H1 (cell line): Measurements from ENCODE around the gene PRRG4. TPM values are rescaled to one million over a fixed set of nuclear protein-coding genes. Genes with fewer than 3 reads are reported as not detected.
"Not testable (repeated sequence)": the region's sequence is repeated elsewhere in the genome, so short reads cannot be mapped to it uniquely, and the experiment has no call there.

Source experiments
- CTCF ChIA-PET: fragments of 300-600 bp; sonication (Branson Sonifier 250); formaldehyde crosslinking; loops from one replicate; lab custom pipeline; 2021; ENCODE audit not compliant: partially characterized antibody; lab: Charles Lee
- POLR2A ChIA-PET: fragments of 300-600 bp; sonication (Branson Sonifier 250); formaldehyde crosslinking; loops from one replicate; lab custom pipeline; 2021; ENCODE audit warnings: inconsistent platforms; ENCODE audit not compliant: partially characterized antibody; lab: Charles Lee
- DNase-seq, 2 experiments: peaks; one replicate each; pipeline versions ENCODE4 v3.0.0 to v3.0.0-alpha.2; 2010 to 2022; ENCODE audit warnings: low spot score in 2 of 2, low read depth in 1 of 2, mixed read lengths in 1 of 2
- FAIRE-seq: peaks from 2 replicates; lab custom pipeline; 2011; peaks lifted over from hg19 to GRCh38; lab: Jason Lieb, UNC
- H2AFZ ChIP-seq: 2 replicates; pipeline ENCODE4 v1.8.1; 2012; ENCODE audit warnings: low read length, inconsistent platforms
- H2AK5ac ChIP-seq: 2 replicates; pipeline ENCODE4 v1.6.1; 2013; ENCODE audit warnings: low read depth, low read length
- H2BK120ac ChIP-seq: replicated peaks from 2 replicates; pipeline ENCODE3; 2013; ENCODE audit warnings: low read depth, low read length, inconsistent platforms
- H2BK12ac ChIP-seq: 2 replicates; pipeline ENCODE4 v1.6.1; 2013; ENCODE audit warnings: low read depth, low read length
- H2BK15ac ChIP-seq: 2 replicates; pipeline ENCODE4 v1.6.1; 2013; ENCODE audit warnings: low read length
- H2BK20ac ChIP-seq: 2 replicates; pipeline ENCODE4 v1.6.1; 2013; ENCODE audit warnings: low read length
- H2BK5ac ChIP-seq: 2 replicates; pipeline ENCODE4 v1.6.1; 2013; ENCODE audit warnings: low read depth, low read length
- H3K14ac ChIP-seq: 2 replicates; pipeline ENCODE4 v1.6.1; 2013; ENCODE audit warnings: inconsistent platforms; ENCODE audit not compliant: insufficient read length
- H3K18ac ChIP-seq: 2 replicates; pipeline ENCODE4 v1.6.1; 2013; ENCODE audit warnings: low read length; ENCODE audit errors: extremely low read depth
- H3K23ac ChIP-seq: 2 replicates; pipeline ENCODE4 v1.6.1; 2013; ENCODE audit warnings: inconsistent platforms; ENCODE audit not compliant: insufficient read length
- H3K23me2 ChIP-seq: 2 replicates; pipeline ENCODE4 v1.6.1; 2013; ENCODE audit warnings: low read depth, low read length
- H3K27ac ChIP-seq: 2 replicates; pipeline ENCODE4 v1.6.1; 2011; ENCODE audit warnings: low read depth, low read length, inconsistent platforms
- H3K27me3 ChIP-seq, 4 experiments: replicated peaks in 1 of 4; 1 replicate in 1 of 4; 2 replicates in 3 of 4; pipeline versions ENCODE4 v1.6.1 to v1.8.1; 2011 to 2013; ENCODE audit warnings: low read length in 3 of 4, mild to moderate bottlenecking in 3 of 4, inconsistent platforms in 2 of 4, mixed read lengths in 2 of 4, moderate library complexity in 1 of 4; ENCODE audit not compliant: control insufficient read depth in 3 of 4, insufficient read depth in 3 of 4; ENCODE audit errors: extremely low read depth in 1 of 4
- H3K36me3 ChIP-seq, 4 experiments: 2 replicates each; pipeline versions ENCODE4 v1.6.1 to v1.8.1; 2011 to 2013; ENCODE audit warnings: mild to moderate bottlenecking in 4 of 4, low read length in 3 of 4, moderate library complexity in 2 of 4, control low read depth in 1 of 4, inconsistent platforms in 1 of 4; ENCODE audit not compliant: insufficient read depth in 4 of 4, control insufficient read depth in 2 of 4
- H3K4ac ChIP-seq: replicated peaks from 2 replicates; pipeline ENCODE3; 2013; ENCODE audit warnings: low read length, low read depth, mixed read lengths, inconsistent platforms; ENCODE audit not compliant: insufficient read length
- H3K4me1 ChIP-seq, 4 experiments: replicated peaks in 1 of 4; 1 replicate in 1 of 4; 2 replicates in 3 of 4; pipeline versions ENCODE4 v1.6.1 to v1.8.1; 2011 to 2013; ENCODE audit warnings: low read length in 3 of 4, inconsistent platforms in 2 of 4, mixed read lengths in 1 of 4; ENCODE audit not compliant: insufficient read depth in 4 of 4, control insufficient read depth in 3 of 4
- H3K4me2 ChIP-seq, 2 experiments: 2 replicates each; pipeline versions ENCODE4 v1.6.1 to v1.8.1; 2011 to 2013; ENCODE audit warnings: low read depth in 2 of 2, low read length in 2 of 2, control low read depth in 1 of 2, inconsistent platforms in 1 of 2, mild to moderate bottlenecking in 1 of 2; ENCODE audit not compliant: insufficient read depth in 1 of 2
- H3K4me3 ChIP-seq, 4 experiments: fragments of 200-600, 300-600 bp in 1 of 4; sonication (generic), shearing (Covaris generic), sonication (Bioruptor Twin) in 1 of 4; 2 replicates each; pipeline versions ENCODE4 v1.5.1 to v1.8.1; 2011 to 2016; ENCODE audit warnings: low read length in 4 of 4, low read depth in 3 of 4, control low read depth in 2 of 4, inconsistent platforms in 2 of 4, mild to moderate bottlenecking in 2 of 4, mixed read lengths in 1 of 4, moderate library complexity in 1 of 4; ENCODE audit not compliant: insufficient read depth in 2 of 4; ENCODE audit errors: extremely low read depth in 1 of 4
- H3K56ac ChIP-seq: replicated peaks from 2 replicates; pipeline ENCODE3; 2013; ENCODE audit warnings: low read depth, mild to moderate bottlenecking, mixed read lengths, low read length, inconsistent platforms; ENCODE audit not compliant: insufficient read length
- H3K79me1 ChIP-seq: 2 replicates; pipeline ENCODE4 v1.6.1; 2013; ENCODE audit warnings: low read depth, low read length, control low read depth
- H3K79me2 ChIP-seq, 2 experiments: 2 replicates each; pipeline versions ENCODE4 v1.6.1 to v1.8.1; 2012 to 2013; ENCODE audit warnings: low read length in 2 of 2, mild to moderate bottlenecking in 2 of 2, inconsistent platforms in 1 of 2; ENCODE audit not compliant: insufficient read depth in 2 of 2, control insufficient read depth in 1 of 2
- H3K9ac ChIP-seq, 4 experiments: replicated peaks in 1 of 4; 1 replicate in 1 of 4; 2 replicates in 3 of 4; pipeline versions ENCODE4 v1.6.1 to v1.8.1; 2011 to 2013; ENCODE audit warnings: low read depth in 3 of 4, low read length in 3 of 4, control low read depth in 2 of 4, mild to moderate bottlenecking in 2 of 4, moderate library complexity in 2 of 4, inconsistent platforms in 1 of 4; ENCODE audit errors: extremely low read depth in 1 of 4
- H3K9me3 ChIP-seq, 2 experiments: 2 replicates each; pipeline versions ENCODE4 v1.6.1 to v1.8.1; 2012 to 2013; ENCODE audit warnings: mild to moderate bottlenecking in 2 of 2, moderate library complexity in 2 of 2, control low read depth in 1 of 2, inconsistent platforms in 1 of 2, low read depth in 1 of 2, low read length in 1 of 2, mixed read lengths in 1 of 2; ENCODE audit not compliant: insufficient read depth in 2 of 2
- H4K20me1 ChIP-seq, 2 experiments: replicated peaks in 1 of 2; 2 replicates each; pipeline versions ENCODE3 to v1.8.1; 2011 to 2013; ENCODE audit warnings: inconsistent platforms in 2 of 2, low read length in 2 of 2, mild to moderate bottlenecking in 1 of 2; ENCODE audit not compliant: insufficient read depth in 2 of 2, control insufficient read depth in 1 of 2
- H4K5ac ChIP-seq: 2 replicates; pipeline ENCODE4 v1.6.1; 2013; ENCODE audit warnings: low read length, low read depth, mixed read lengths, inconsistent platforms; ENCODE audit not compliant: insufficient read length
- H4K8ac ChIP-seq: 2 replicates; pipeline ENCODE4 v1.8.0; 2013; ENCODE audit warnings: mild to moderate bottlenecking, moderate library complexity, low read length, inconsistent platforms; ENCODE audit not compliant: insufficient read depth; ENCODE audit errors: extremely low read depth
- H4K91ac ChIP-seq: replicated peaks from 2 replicates; pipeline ENCODE3; 2013; ENCODE audit warnings: low read length, mixed read lengths, inconsistent platforms; ENCODE audit not compliant: insufficient read length
- NANOG ChIP-seq: IDR thresholded peaks from 2 replicates; pipeline ENCODE4 v1.6.1; 2011; ENCODE audit warnings: low read length, low read depth, mild to moderate bottlenecking, inconsistent platforms; ENCODE audit not compliant: insufficient read depth, poor library complexity, severe bottlenecking
- WGBS, 2 experiments: shearing (Covaris generic) in 1 of 2; methylation state at CpG; one replicate each; pipeline versions ENCODE4 v1.1.6 to v1.1.7; 2013 to 2015; ENCODE audit warnings: low lambda C conversion rate in 2 of 2, mixed read lengths in 2 of 2, inconsistent platforms in 1 of 2, low coverage in 1 of 2, missing lambda C conversion rate in 1 of 2; ENCODE audit not compliant: insufficient replicate concordance in 2 of 2, insufficient coverage in 1 of 2, insufficient read length in 1 of 2; ENCODE audit errors: extremely low coverage in 1 of 2, missing lambda C conversion rate in 1 of 2; 5-methylcytosine and 5-hydroxymethylcytosine counted together
- polyA plus RNA-seq, 7 experiments: library from polyadenylated mRNA; depleted of rRNA in 3 of 7; stranded (reverse) in 5 of 7; unstranded in 2 of 7; fragments of >200 nt in 5 of 7; fragments of 200-250 nt in 2 of 7; gene quantifications; 1 replicate in 5 of 7; 2 replicates in 1 of 7; 4 replicates in 1 of 7; pipeline versions ENCODE4 v1.2.1 to v1.2.3, GENCODE V29; 2011 to 2013; ENCODE audit warnings: missing spikeins in 2 of 7, mixed read lengths in 2 of 7
- total RNA-seq: library from RNA; stranded (reverse); fragmentation: NEBNext Ultra II Directional; extraction: Animal tissue kit (Norgen Biotek cat#: 25700); gene quantifications from 2 replicates; pipeline ENCODE4 v1.2.1, GENCODE V29; 2021

PRRG4 gene
- total and polyA plus RNA-seq, 2 of the 8 experiments (the other 6 are each of a cell fraction or from before 2014, with no cell fraction given), result 0.65 to 1.7 TPM

DNA sequence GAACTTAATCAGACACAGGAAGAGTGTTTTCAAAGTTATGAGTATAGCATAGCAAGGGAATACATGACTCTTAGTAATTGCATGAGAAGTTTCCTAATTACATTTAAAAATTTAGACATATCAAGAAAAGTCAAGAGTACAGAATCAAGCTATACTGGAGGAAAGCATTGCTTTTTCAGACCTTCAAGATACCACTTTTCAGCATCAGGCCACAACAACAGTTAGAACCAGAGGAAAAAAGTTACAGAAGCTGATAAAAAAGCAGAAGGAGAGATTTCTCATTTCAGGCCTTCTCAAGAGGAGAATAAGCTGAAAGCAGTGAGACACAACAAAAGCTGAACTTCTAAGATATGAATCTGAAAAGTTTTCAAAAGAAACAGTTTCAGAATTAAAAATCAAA is 34.8 kb downstream of the PRRG4 start:
- no peaks in the 10 kb centered on the region for H3K79me1 ChIP-seq
- 0 out of 4 replicates have a peak, but pooled peaks cover 0 to 4% of the 10 kb centered on the region in 2 experiments for H3K9me3 ChIP-seq
- no peak overlapping the region for H2BK20ac ChIP-seq
- no peak overlapping the region for H2AFZ ChIP-seq
- H3K27ac ChIP-seq, result no peak overlapping the region
- H3K4ac ChIP-seq, result no peak overlapping the region
- no peaks in the 10 kb centered on the region for H3K23me2 ChIP-seq
- no peak overlapping the region for H3K56ac ChIP-seq
- H3K36me3 ChIP-seq, result no peaks in the 10 kb centered on the region
- no peak overlapping the region for H4K5ac ChIP-seq
- no peak overlapping the region for H2BK15ac ChIP-seq
- H4K91ac ChIP-seq, result no peak overlapping the region
- H4K20me1 ChIP-seq, result no peaks in the 10 kb centered on the region
- no peak overlapping the region for H2BK120ac ChIP-seq
- no peak for DNase-seq
- no peak overlapping the region for H4K8ac ChIP-seq
- no peak for TF ChIP-seq NANOG
- H3K14ac ChIP-seq, result no peak overlapping the region
- ChIA-PET CTCF (interaction anchor here (0.5 to 1.9 kb wide), 10 partner anchors 12 to 1486 kb away, joined by 3 to 6 read pairs (median 4); no protein-coding TSS in a partner anchor), POLR2A (no interaction called here)
- no peaks in the 10 kb centered on the region for H3K4me1 ChIP-seq
- H3K27me3 ChIP-seq, result no peaks in the 10 kb centered on the region
- no peak overlapping the region for H3K23ac ChIP-seq
- H2BK5ac ChIP-seq, result no peak overlapping the region
- no peak overlapping the region for H3K4me2 ChIP-seq
- H3K18ac ChIP-seq, result no peak overlapping the region
- H2BK12ac ChIP-seq, result no peak overlapping the region
- H3K79me2 ChIP-seq, result no peaks in the 10 kb centered on the region
- H2AK5ac ChIP-seq, result no peak overlapping the region
- H3K4me3 ChIP-seq, result no peak overlapping the region
- H3K9ac ChIP-seq, result no peak overlapping the region
- FAIRE-seq, result no peak

DNA sequence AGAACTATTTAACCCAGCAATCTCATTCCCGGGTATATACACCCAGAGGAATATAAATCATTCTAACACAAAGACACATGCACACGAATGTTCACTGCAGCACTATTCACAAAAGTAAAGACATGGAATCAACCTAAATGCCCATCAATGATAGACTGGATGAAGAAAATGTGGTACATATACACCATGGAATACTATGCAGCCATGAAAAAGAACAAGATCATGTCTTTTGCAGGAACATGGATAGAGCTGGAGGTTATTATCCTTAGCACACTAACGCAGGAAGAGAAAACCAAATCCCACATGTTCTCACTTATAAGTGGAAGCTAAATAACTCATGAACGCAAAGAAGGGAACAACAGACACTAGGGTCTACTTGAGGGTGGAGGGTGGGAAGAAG is 39.0 kb downstream of the PRRG4 start:
- H4K5ac ChIP-seq, H3K4ac ChIP-seq, H3K9ac ChIP-seq, H3K36me3 ChIP-seq, H2AFZ ChIP-seq, FAIRE-seq, H3K9me3 ChIP-seq, H2BK5ac ChIP-seq, H3K4me3 ChIP-seq, H3K27ac ChIP-seq, H3K14ac ChIP-seq, H3K23me2 ChIP-seq, H4K8ac ChIP-seq, H2BK120ac ChIP-seq, H3K79me2 ChIP-seq, H3K18ac ChIP-seq, H3K4me1 ChIP-seq, H2AK5ac ChIP-seq, H2BK12ac ChIP-seq, H3K79me1 ChIP-seq, H3K23ac ChIP-seq, H2BK15ac ChIP-seq, H3K56ac ChIP-seq, H3K27me3 ChIP-seq, DNase-seq, H2BK20ac ChIP-seq, H4K20me1 ChIP-seq, H4K91ac ChIP-seq, H3K4me2 ChIP-seq: not testable (repeated sequence)
- WGBS, 2 experiments, result 71% methylated on average over 4 of the region's 4 CpGs; no CpG with 5 or more reads in 1 of the 2 experiments
- CTCF ChIA-PET, result interaction anchor here (1.4 to 7.1 kb wide), 4 partner anchors 10 to 26 kb away, joined by 4 to 55 read pairs (median 7); no protein-coding TSS in a partner anchor
- POLR2A ChIA-PET, result interaction anchor here (1.2 kb wide), 1 partner anchor 23 kb away, joined by 3 read pairs; no protein-coding TSS in a partner anchor
